ENCODE data around the gene EBF3.

Gene EBF3

GRCh38 chr10:129963641-129964501, at the start of gene EBF3:
Gene EBF3, minus strand, starts transcription at chr10:129964274. Its CDS starts 506 bp downstream, at chr10:129963768.
- peak; percentile 89 for DNase-seq

DNA sequence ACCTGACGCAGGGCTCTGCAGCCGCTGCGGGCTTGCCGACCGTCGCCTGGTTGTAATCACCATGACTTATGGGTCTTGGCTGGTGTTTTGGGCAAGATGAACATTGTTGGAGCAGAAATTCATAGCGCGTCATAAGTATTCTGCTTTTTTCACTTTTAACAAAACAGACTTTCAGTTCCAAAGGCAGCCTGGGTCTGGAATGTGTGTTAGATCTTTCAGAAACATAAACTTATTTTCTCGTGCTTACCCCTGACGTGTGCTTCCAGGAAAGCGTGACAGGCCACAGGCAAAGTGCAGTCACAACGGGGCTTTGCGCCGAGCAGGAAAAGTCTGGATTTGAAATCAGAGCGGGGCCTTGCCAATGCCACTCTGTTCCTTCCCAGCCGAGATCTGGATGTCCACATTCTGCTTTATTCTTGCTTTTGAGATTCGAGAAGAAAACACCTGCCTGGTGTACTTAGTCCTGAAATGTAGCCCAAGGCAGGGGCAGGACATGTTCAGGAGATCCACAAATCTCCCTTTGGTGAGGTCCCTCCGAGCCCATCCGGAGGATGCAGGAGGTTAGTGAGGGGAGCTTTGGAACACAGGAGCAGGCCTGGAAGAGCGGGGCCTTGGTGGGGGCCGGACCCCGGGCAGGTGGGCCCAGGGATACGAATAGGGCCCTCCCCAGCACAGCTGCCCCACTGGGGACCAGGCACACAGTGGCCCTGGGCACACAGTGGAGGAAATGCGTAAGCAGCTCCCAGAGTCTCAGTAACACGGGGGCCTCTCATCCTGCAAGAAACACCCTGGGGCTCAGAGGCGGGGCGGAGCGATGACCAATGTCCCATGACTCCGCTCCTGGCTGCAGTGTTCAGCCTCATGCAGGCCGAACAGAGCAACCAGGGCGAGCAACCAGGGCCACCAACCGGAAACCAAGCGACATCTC, 49.5 kb upstream of the EBF3 start:
- no peak for DNase-seq

- no peak for DNase-seq
Observed at GRCh38 chr10:130012129-130012528, 48.1 kb upstream of the EBF3 start.

DNA sequence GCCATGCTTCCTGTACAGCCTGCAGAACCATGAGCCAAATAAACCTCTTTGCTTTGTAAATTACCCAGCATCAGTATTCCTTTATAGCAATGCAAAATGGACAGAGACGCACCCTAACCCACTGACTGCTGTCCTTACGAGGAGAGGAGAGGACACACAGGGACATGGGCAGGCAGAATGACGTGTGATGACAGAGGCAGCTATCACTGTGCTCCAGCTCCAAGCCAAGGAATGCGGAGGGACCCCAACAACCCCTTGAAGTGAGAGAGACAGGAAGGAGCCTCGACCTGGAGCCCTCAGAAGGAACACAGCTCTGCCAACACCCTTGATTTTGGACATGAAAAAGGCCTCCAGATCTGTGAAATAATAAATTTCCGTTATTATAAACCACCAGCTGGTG, 46.6 kb upstream of the EBF3 start:
- DNase-seq: no peak

DNA sequence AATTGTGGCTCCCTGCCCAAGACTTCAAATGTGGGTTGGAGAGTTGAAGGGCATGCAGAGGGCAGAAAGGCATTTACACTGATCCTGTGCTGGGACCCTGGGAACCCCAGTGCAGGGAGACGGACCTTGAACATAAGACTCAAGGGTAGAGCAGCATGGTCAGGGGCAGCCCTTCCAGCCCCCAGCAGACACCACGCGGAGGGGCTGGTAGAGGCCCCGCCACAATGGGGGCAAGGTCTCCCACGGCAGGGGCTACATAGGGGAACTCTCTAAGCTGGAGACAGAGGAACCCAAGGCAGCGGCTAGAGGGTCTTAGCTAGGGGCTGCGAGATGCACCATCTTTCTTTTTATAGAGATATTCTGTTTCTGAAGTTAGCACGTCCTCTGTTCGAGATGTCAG, 45.2 kb upstream of the EBF3 start:
- no peak for DNase-seq

GRCh38 chr10:130003787-130004613, 39.9 kb upstream of the EBF3 start:
- DNase-seq: no peak

- no peak for DNase-seq
Observed at GRCh38 chr10:130003166-130003565, 39.1 kb upstream of the EBF3 start.

DNA sequence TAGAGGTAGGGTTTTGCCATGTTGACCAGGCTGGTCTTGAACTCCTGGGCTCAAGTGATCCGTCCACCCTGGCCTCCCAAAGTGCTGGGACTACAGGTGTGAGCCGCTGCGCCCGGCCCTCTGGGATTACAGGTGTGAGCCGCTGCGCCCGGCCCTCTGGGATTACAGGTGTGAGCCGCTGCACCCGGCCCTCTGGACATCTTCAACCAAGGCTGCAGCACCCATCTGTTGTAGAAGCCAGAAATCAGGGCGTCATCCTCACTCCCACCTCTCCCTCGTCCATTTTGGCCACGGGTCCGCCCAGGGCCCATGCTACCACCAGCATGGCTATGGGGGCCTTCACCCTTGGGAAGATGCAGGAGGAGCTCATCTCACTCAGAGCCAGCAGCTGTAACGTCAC, 38.5 kb upstream of the EBF3 start:
- no peak for DNase-seq

GRCh38 chr10:130000918-130001317, 36.8 kb upstream of the EBF3 start:
- DNase-seq: no peak

DNA sequence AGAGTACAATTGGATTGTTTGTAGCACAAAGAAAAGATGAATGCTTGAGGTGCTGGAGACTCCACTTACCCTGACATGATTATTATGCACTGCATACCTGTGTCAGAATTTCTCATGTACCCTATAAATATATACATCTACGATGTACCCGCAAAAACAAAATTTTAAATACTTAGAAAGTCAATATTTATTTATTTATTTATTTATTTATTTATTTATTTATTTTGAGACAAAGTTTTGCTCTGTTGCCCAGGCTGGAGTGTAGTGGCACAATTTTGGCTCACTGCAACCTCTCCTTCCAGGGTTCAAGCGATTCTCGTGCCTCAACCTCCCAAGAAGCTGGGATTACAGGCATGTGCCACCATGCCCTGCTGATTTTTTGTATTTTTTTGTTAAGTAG, 35.1 kb upstream of the EBF3 start:
- DNase-seq: no peak

DNA sequence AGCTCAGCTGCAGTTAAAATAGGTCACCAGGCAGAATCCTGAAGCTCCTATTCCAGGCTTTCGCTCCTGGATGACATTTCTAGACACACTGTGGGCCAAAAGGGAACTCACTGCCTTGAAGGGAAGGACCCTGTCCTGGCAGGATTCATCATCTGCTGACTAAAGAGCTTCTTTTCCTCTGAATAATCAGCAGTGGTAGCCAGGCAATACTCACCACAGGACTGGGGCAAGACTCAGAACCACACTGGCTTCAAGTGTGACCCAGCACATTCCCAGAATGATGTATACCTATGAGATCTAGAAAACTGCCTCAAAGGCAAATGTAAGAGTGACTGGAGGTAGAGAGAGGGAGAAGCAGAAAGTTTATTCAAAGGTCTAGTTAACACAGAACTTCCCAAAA, 29.5 kb upstream of the EBF3 start:
- DNase-seq: no peak

DNA sequence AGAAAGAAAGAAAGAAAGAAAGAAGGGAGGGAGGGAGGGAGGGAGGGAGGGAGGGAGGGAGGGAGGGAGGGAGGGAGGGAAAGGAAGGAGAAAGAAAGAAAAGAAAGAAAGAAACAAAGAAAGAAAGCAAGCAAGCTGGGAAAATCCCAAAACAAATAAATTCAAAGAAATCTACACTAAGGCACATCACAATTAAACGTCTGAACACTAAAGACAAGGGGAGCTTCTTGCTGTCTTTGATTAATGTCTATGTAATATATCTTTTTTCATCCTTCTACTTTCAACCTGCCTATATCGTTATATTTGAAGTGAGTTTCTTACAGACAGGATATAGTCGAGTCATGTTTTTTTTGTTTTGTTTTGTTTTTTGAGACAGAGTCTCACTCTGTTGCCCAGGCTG, 28.3 kb upstream of the EBF3 start:
- DNase-seq: no peak

GRCh38 chr10:129982825-129983224, 18.8 kb upstream of the EBF3 start:
- DNase-seq: no peak

DNA sequence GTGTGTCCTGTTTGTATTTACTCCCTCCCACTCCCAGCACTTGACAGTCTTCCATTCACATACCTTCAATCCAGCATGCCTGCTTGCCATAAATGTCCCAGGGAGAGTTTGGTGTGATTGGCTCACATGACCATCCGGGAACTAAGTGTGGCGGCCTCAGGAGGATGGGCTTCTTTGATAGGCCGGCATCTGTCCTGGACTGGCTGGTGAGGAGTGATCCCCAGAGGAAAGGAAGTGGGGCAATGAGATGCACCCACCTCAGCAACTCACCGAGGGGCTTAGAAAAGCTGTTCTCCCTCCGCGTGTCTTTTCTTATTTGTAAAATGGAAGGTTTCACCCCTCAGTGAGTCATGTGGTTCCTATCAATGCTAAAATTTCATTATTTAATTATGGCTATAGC, 14.9 kb upstream of the EBF3 start:
- no peak for DNase-seq

DNA sequence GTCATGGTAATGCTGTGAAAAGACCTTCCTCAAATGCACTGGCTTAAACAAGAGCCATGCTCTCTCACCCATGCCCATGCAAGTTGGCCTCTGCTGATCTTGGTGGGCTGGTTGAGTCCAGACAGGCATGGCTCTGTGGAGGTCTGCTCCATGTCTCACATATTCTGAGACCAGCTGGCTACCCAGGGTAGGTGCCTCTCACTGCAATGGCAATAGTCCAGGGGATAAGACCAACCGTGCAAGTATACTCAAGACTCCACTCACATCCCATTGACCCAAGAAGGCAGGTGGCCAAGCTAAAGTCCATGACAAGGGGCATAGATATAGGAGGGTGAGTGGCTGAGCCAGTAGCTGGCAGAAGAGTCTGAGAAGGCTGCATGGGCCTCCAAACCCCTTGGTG, 14.2 kb upstream of the EBF3 start:
- DNase-seq: no peak

DNA sequence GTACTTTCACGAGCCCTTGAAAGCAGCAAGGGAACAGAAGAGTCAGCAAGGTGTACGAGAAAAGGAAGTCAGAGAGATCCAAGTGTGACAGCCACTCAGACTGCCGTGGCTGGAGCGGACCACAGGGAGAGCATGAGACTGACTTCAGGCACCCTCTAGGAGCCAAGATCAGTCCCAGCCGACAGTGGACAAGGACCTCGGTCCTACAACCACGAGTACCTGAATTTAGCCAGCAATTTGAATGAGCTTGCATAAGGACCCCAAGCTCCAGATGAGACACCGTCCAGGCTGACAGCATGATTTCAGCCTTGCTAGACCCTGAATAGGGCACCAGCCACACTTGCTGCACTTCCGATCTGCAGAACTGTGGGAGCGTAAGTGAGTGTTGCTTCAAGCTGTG, 13.7 kb upstream of the EBF3 start:
- DNase-seq: no peak

DNA sequence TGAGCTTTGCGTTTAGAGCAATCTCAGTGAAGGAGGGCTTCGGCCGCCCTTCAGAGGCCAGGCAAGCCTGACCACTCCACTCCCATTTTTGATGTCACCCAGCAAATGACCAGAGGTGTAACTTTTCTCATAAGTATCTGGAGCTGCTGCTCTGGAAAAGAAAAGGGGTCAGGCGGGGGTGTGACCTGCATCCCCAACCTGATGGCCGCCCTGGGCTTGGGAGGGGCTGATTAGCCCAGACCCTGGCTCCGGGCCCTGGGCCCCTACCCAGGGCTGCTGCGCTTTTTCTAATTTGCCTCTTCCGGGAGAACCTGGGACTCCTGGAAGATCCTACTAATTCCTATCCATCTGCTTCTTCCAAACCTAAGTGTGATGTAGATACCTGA, 9.6 kb upstream of the EBF3 start:
- DNase-seq: no peak

- no peak for DNase-seq
Observed at GRCh38 chr10:129972966-129973673, 9.0 kb upstream of the EBF3 start.

DNA sequence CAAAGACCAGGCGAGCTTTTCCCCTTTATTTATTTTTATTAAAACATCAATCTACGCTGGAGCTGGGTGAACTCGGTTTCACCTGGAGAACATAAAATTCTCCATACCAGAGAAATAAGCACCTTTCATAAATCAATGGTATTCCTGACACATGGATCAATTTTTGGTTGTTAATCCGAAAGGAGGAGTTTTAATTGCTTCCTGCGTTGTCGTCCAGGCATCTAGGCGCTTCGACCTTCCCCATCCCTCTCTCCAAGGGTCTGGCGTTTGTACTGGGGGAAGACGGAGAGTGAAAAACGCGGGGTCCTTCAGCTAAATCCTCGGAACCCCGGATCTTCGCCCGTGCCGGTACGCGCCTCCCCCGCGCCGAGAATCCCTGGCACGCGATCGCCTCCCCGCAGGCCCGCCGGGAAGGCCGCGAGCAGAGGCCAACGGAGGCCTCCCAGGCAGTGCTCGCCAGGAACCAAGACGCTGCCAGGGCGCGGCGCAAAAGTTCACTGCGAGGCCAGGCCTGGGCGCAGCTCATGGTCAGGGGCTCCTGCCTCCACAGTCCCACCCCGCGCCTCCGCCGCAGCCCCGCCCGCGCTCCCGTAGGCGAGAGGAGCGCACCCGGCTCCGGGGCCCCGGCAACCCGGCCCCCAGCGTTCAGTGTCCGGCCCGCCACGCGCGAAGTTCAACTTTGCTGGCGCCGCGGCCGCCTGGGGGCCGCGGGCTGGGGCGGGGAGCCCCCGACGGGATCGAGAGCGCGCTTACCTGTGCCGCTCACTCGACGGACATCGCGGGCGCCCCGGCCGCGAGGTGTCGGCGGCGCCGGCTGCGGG, 8.3 kb upstream of the EBF3 start:
- peak; percentile 25 for DNase-seq

DNA sequence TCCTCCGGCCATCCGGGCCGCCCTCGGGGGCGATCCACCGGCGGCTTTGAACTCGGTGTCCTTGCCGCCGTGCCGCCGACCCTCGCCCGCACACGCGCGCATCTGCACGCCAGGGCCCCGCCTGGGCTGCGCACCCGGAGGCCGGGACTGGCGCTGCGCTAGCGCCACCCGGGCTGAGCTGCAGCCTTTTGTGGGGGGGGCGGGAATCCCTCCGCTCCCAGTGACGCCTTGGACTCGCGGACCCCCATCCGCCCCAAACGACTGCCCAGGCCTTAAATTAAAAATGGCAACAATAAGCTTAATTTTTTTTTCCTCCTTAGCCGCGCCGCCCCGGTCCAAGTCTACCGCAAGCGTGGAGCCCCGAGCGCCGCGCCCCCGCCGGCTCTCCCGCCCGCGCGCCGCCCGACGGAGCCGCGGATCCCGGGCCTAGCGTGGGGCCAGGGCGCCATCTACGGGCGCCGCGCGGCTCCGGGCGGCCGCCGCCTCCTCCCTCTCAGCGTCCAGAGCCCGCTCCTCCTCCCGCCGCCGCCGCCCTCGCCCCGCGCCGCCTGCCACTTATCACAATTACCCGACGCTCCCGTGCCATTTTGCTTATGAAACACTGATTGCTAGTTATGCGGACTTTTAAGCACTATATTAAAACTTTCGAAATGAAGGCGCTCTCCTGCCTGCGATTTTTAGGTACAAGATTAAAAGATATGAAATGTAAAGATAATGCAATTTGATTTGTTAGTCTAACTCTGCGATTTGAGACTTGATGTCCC, 7.5 kb upstream of the EBF3 start:
- DNase-seq: peak; percentile 84
